DND-41 (cell line): Measurements from ENCODE around the gene CHMP1B.

ENCODE experiments used
- ATAC-seq: fragments of 200-7000 bp; cut with Tn5 transposase; 3 replicates; pipeline ENCODE4 v1.9.1; 2021; ENCODE audit warnings: low read depth; ENCODE audit not compliant: insufficient read depth
- DNase-seq: peaks from one replicate; pipeline ENCODE4 v3.0.0-alpha.2; 2020
- H2AFZ ChIP-seq: 2 replicates; pipeline ENCODE4 v1.6.0; 2012; ENCODE audit warnings: low read depth, low read length
- H3K27ac ChIP-seq: 2 replicates; pipeline ENCODE4 v1.5.1; 2012; ENCODE audit warnings: low read length, inconsistent platforms
- H3K27me3 ChIP-seq: fragments of 200-600 bp; sonication (generic); 2 replicates; pipeline ENCODE4 v1.6.0; 2012; ENCODE audit warnings: low read length, mild to moderate bottlenecking, inconsistent platforms; ENCODE audit not compliant: insufficient read depth, poor library complexity
- H3K36me3 ChIP-seq: 2 replicates; pipeline ENCODE4 v1.5.1; 2012; ENCODE audit warnings: low read length, inconsistent platforms; ENCODE audit not compliant: insufficient read depth
- H3K4me1 ChIP-seq: 2 replicates; pipeline ENCODE4 v1.5.1; 2012; ENCODE audit warnings: mild to moderate bottlenecking, low read length; ENCODE audit not compliant: insufficient read depth
- H3K4me2 ChIP-seq: 2 replicates; pipeline ENCODE4 v1.6.0; 2012; ENCODE audit warnings: mild to moderate bottlenecking, moderate library complexity, low read length, inconsistent platforms; ENCODE audit not compliant: insufficient read depth
- H3K4me3 ChIP-seq, 2 experiments: fragments of 200-600 bp in 1 of 2; shearing (Covaris generic) in 1 of 2; 2 replicates each; pipeline ENCODE4 v1.5.1; 2012 to 2016; ENCODE audit warnings: inconsistent platforms in 2 of 2, low read length in 2 of 2, mild to moderate bottlenecking in 2 of 2, low read depth in 1 of 2, moderate library complexity in 1 of 2
- H3K79me2 ChIP-seq: 2 replicates; pipeline ENCODE4 v1.6.0; 2012; ENCODE audit warnings: low read length, inconsistent platforms; ENCODE audit not compliant: insufficient read depth
- H3K9ac ChIP-seq: 2 replicates; pipeline ENCODE4 v1.6.0; 2012; ENCODE audit warnings: low read depth, mild to moderate bottlenecking, inconsistent platforms, low read length, moderate library complexity
- H3K9me3 ChIP-seq: 2 replicates; pipeline ENCODE4 v1.5.1; 2012; ENCODE audit warnings: low read length, moderate library complexity, mild to moderate bottlenecking, inconsistent platforms; ENCODE audit not compliant: insufficient read depth, severe bottlenecking
- H4K20me1 ChIP-seq: 2 replicates; pipeline ENCODE4 v1.6.0; 2012; ENCODE audit warnings: low read length; ENCODE audit not compliant: insufficient read depth
- EZH2 ChIP-seq: IDR thresholded peaks from 3 replicates; pipeline ENCODE4 v1.6.1; 2012; ENCODE audit warnings: borderline replicate concordance, low read depth, mild to moderate bottlenecking, moderate library complexity, low read length, inconsistent platforms; ENCODE audit not compliant: severe bottlenecking
- TF ChIP-seq, protein P1 (sequence below): IDR thresholded peaks from 2 replicates; pipeline ENCODE4 v1.5.1; 2012; ENCODE audit warnings: borderline replicate concordance, low read length, moderate library complexity, mild to moderate bottlenecking; ENCODE audit not compliant: poor library complexity, severe bottlenecking; ENCODE audit errors: extremely low read depth

Gene CHMP1B

DNA sequence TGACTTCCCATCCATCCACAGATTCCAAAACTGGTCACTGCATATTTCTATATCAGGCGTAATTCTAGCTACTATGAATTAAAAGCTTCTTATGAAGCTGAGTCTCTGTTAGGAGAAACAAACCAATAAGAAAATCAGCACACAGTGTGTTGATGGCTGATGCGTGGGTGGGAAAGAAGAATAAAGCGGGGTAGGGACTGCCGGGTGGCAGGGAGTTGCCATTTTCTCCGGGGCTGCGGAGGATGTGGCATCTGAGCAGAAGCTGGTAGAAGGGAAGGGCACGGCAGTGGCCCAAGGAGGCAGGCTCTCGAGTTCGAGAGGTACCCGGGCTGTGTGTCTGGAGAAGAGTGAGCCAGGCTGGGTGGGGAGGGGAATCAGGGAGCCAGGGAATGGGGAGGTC lies 48.6 kb upstream of the CHMP1B start:
- DNase-seq = no peak
- H3K4me1 ChIP-seq = no peaks in the 10 kb centered on the region
- no peak overlapping the region for H3K27ac ChIP-seq
- TF ChIP-seq, protein P1, sequence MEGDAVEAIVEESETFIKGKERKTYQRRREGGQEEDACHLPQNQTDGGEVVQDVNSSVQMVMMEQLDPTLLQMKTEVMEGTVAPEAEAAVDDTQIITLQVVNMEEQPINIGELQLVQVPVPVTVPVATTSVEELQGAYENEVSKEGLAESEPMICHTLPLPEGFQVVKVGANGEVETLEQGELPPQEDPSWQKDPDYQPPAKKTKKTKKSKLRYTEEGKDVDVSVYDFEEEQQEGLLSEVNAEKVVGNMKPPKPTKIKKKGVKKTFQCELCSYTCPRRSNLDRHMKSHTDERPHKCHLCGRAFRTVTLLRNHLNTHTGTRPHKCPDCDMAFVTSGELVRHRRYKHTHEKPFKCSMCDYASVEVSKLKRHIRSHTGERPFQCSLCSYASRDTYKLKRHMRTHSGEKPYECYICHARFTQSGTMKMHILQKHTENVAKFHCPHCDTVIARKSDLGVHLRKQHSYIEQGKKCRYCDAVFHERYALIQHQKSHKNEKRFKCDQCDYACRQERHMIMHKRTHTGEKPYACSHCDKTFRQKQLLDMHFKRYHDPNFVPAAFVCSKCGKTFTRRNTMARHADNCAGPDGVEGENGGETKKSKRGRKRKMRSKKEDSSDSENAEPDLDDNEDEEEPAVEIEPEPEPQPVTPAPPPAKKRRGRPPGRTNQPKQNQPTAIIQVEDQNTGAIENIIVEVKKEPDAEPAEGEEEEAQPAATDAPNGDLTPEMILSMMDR = no peak
- TF ChIP-seq EZH2 = no peak
- no peak overlapping the region for H3K9ac ChIP-seq
- H3K36me3 ChIP-seq = no peaks in the 10 kb centered on the region
- H3K27me3 ChIP-seq = no peaks in the 10 kb centered on the region
- ATAC-seq = no peak
- no peak overlapping the region for H3K4me3 ChIP-seq
- no peaks in the 10 kb centered on the region for H4K20me1 ChIP-seq
- no peaks in the 10 kb centered on the region for H3K9me3 ChIP-seq
- H3K79me2 ChIP-seq = no peaks in the 10 kb centered on the region
- no peak overlapping the region for H3K4me2 ChIP-seq
- no peak overlapping the region for H2AFZ ChIP-seq

DNA sequence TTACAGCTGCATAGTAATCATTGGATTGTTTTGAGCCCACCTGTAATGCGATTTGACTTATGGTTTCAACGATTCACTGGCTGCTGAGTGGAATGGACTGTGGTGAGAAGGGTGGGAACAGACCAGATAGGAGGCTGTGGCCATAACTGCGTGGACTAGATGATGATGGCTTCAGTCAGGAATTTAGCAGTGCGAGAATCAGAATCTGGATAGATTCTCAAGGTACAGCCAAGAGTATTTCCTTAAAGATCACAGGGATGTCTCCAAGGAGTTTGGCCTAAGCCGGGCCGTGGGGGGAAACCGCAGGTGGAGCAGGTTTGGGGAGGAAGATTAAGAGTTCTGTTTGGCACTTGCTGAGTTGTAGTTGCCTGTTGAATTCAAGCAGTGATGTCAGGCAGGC lies 44.0 kb upstream of the CHMP1B start:
- Histone ChIP-seq H3K9ac (no peak overlapping the region), H3K9me3 (no peaks in the 10 kb centered on the region), H3K4me2 (no peak overlapping the region), H3K36me3 (no peaks in the 10 kb centered on the region), H3K27ac (no peak overlapping the region), H4K20me1 (no peaks in the 10 kb centered on the region), H2AFZ (no peak overlapping the region), H3K79me2 (no peaks in the 10 kb centered on the region), H3K4me3 (no peak overlapping the region), H3K4me1 (no peaks in the 10 kb centered on the region), H3K27me3 (peaks cover 2% of the 10 kb centered on the region)
- ATAC-seq = no peak
- no peak for TF ChIP-seq EZH2
- TF ChIP-seq, protein P1 = no peak
- no peak for DNase-seq

DNA sequence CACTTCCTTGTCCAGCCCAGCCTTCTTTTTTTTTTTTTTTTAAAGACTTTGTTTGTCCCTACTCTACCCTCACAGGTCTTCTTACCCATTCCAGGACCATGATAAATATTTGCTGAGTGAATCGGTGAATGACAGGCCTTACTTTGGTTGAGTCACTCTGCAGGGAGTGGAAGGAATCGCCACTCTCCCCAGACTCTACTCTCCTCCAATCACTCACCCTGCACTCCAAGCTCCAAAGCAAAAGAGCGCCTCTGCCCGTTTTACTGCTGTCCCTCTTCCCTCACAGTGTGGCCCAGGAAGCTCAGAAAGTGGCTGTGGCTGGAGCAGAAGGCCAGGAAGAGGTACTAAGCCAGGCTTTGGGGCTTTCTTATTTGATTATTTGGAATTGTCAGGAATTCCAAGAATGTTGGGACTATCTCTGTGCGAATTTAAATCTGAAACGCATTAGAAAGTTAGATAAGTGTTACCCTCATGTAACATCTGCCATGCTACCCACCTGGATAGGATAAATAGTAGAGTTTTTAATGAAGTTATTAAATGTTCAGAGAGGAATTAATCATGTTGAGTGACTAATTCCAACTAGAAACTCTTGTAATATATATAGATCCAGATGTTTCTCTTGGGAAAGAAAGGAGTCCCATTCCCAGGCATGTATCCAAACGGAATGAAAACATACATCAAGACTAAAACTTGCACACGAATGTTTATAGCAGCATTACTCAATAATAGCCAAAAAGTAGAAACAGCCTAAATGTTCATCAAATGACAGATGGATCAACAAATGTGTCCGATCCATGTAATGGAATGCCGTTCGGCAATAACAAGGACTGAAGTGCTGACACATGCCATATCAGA lies 43.0 kb upstream of the CHMP1B start:
- ATAC-seq = no peak
- Histone ChIP-seq H4K20me1 (no peaks in the 10 kb centered on the region), H3K9me3 (no peaks in the 10 kb centered on the region), H3K4me2 (no peak overlapping the region), H3K27me3 (peaks cover 2% of the 10 kb centered on the region), H3K36me3 (no peaks in the 10 kb centered on the region), H3K4me1 (no peaks in the 10 kb centered on the region), H3K79me2 (no peaks in the 10 kb centered on the region), H3K27ac (no peak overlapping the region), H3K9ac (no peak overlapping the region), H2AFZ (no peak overlapping the region), H3K4me3 (no peak overlapping the region)
- DNase-seq = no peak
- TF ChIP-seq EZH2 = no peak
- TF ChIP-seq, protein P1 = no peak
